A673 (cell line): ENCODE results near the gene SDHB. TPM values are rescaled to one million over a fixed set of nuclear protein-coding genes. Genes with fewer than 3 reads are reported as not detected.

ENCODE experiments used
- BruUV-seq: library from RNA; stranded (reverse); fragments of 400-500 nt; replicated peaks from 2 replicates; lab custom pipeline; 2021; lab: Mats Ljungman, UMichigan
- CTCF ChIA-PET: fragments of 300-600 bp; sonication (Branson Sonifier 250); formaldehyde crosslinking; loops from one replicate; lab custom pipeline; 2022; ENCODE audit warnings: antibody characterized with exemption; lab: Charles Lee
- POLR2A ChIA-PET: fragments of 300-600 bp; sonication (Branson Sonifier 250); formaldehyde crosslinking; loops from one replicate; lab custom pipeline; 2022; ENCODE audit warnings: antibody characterized with exemption; ENCODE audit not compliant: low non-redundant PET; lab: Charles Lee
- DNase-seq: peaks from one replicate; pipeline ENCODE4 v3.0.0-alpha.2; 2015; ENCODE audit warnings: low spot score
- H3K27ac ChIP-seq: fragments of 200-600 bp; sonication (generic); 2 replicates; pipeline ENCODE4 v1.5.1; 2016; ENCODE audit warnings: mixed run types, low read depth, mild to moderate bottlenecking, mixed read lengths, antibody characterized with exemption, low read length; ENCODE audit not compliant: poor library complexity, severe bottlenecking
- H3K27me3 ChIP-seq: fragments of 200-600 bp; sonication (generic); replicated peaks from 2 replicates; pipeline ENCODE4 v1.6.1; 2017; ENCODE audit warnings: mixed run types, low read depth, mild to moderate bottlenecking, mixed read lengths, antibody characterized with exemption, low read length; ENCODE audit not compliant: insufficient read depth, poor library complexity
- H3K36me3 ChIP-seq: fragments of 200-600 bp; sonication (generic); 2 replicates; pipeline ENCODE4 v1.6.1; 2016; ENCODE audit warnings: mixed run types, mild to moderate bottlenecking, mixed read lengths, antibody characterized with exemption, low read length; ENCODE audit not compliant: insufficient read depth, poor library complexity, severe bottlenecking
- H3K4me1 ChIP-seq: fragments of 200-600 bp; sonication (generic); 2 replicates; pipeline ENCODE4 v1.6.1; 2017; ENCODE audit warnings: mixed run types, mild to moderate bottlenecking, mixed read lengths, antibody characterized with exemption, low read length; ENCODE audit not compliant: insufficient read depth, poor library complexity, severe bottlenecking
- H3K4me3 ChIP-seq: fragments of 200-600 bp; sonication (generic); 2 replicates; pipeline ENCODE4 v1.5.1; 2016; ENCODE audit warnings: low read depth, mixed run types, mild to moderate bottlenecking, mixed read lengths, low read length; ENCODE audit not compliant: poor library complexity, severe bottlenecking
- H3K9me3 ChIP-seq: fragments of 200-600 bp; sonication (generic); 2 replicates; pipeline ENCODE4 v1.6.1; 2016; ENCODE audit warnings: mixed run types, low read depth, mild to moderate bottlenecking, mixed read lengths, antibody characterized with exemption, low read length; ENCODE audit not compliant: poor library complexity, severe bottlenecking
- EZH2 ChIP-seq: fragments of 200-600 bp; sonication (generic); IDR thresholded peaks from 2 replicates; pipeline ENCODE4 v1.6.1; 2017; ENCODE audit warnings: borderline replicate concordance, low read depth, mild to moderate bottlenecking, mixed read lengths, antibody characterized with exemption, low read length; ENCODE audit not compliant: poor library complexity, severe bottlenecking
- intact Hi-C: fragments of 100-400 bp; cut with micrococcal nuclease; formaldehyde crosslinking; loops from one replicate; pipeline ENCODE4 v1.10.0; 2022; ENCODE audit not compliant: unreplicated experiment
- total RNA-seq: library from RNA; stranded (reverse); gene quantifications from 2 replicates; pipeline ENCODE4 v1.2.3, GENCODE V29; 2021
- TF ChIP-seq, protein P1 (sequence below): fragments of 300-800, 200-600 bp; sonication (generic); conservative IDR thresholded peaks from 2 replicates; pipeline ENCODE4 v1.5.1; 2017; ENCODE audit warnings: low read depth, mild to moderate bottlenecking, antibody characterized with exemption, low read length, moderate library complexity, mixed read lengths

SDHB gene
- total RNA-seq, 1 experiment from 2014 or later: 208 TPM

GRCh38 chr1:16992675-16993074, 61.2 kb downstream of the SDHB start:
- no peak for DNase-seq
- POLR2A ChIA-PET: no interaction called here

DNA sequence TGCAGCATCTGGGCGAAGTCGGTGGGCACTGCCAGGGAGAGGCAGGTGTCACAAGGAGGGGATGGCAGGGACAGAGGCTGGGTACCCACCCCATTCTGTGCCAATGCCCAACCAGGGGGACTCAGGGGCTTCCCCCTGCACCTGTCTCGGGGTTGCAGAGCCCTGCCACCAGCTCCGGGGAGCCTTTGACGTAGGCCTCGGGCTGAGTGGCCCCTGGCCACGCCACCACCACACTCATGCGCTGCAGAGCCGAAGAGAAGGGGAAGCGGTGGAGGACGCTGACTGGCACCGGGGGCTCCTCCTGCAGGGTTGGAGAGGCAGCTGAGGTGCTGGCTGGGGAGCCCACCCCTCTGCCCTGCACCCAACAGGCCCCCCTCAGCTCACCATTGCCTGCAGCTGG, 61.7 kb downstream of the SDHB start:
- no peaks in the 10 kb centered on the region for H3K36me3 ChIP-seq
- no peak overlapping the region for H3K4me3 ChIP-seq
- ChIA-PET POLR2A (no interaction called here), CTCF (no interaction called here)
- BruUV-seq: no TSS peak
- TF ChIP-seq, protein P1, sequence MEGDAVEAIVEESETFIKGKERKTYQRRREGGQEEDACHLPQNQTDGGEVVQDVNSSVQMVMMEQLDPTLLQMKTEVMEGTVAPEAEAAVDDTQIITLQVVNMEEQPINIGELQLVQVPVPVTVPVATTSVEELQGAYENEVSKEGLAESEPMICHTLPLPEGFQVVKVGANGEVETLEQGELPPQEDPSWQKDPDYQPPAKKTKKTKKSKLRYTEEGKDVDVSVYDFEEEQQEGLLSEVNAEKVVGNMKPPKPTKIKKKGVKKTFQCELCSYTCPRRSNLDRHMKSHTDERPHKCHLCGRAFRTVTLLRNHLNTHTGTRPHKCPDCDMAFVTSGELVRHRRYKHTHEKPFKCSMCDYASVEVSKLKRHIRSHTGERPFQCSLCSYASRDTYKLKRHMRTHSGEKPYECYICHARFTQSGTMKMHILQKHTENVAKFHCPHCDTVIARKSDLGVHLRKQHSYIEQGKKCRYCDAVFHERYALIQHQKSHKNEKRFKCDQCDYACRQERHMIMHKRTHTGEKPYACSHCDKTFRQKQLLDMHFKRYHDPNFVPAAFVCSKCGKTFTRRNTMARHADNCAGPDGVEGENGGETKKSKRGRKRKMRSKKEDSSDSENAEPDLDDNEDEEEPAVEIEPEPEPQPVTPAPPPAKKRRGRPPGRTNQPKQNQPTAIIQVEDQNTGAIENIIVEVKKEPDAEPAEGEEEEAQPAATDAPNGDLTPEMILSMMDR: no peak
- TF ChIP-seq EZH2: no peak
- H3K4me1 ChIP-seq: no peaks in the 10 kb centered on the region
- H3K9me3 ChIP-seq: no peaks in the 10 kb centered on the region
- no peaks in the 10 kb centered on the region for H3K27me3 ChIP-seq
- no peak overlapping the region for H3K27ac ChIP-seq
- intact Hi-C loops: no loop called here
- DNase-seq: no peak

More at GRCh38 chr1:16992675-16993074, 61.2 kb downstream of the SDHB start:
- Histone ChIP-seq H3K4me3 (no peak overlapping the region), H3K36me3 (no peaks in the 10 kb centered on the region), H3K27me3 (no peaks in the 10 kb centered on the region), H3K9me3 (no peaks in the 10 kb centered on the region), H3K27ac (no peak overlapping the region), H3K4me1 (no peaks in the 10 kb centered on the region)
- TF ChIP-seq EZH2: no peak
- CTCF ChIA-PET: no interaction called here
- intact Hi-C loops: no loop called here
- BruUV-seq: no TSS peak

GRCh38 chr1:16991571-16991970, 62.3 kb downstream of the SDHB start:
- no peaks in the 10 kb centered on the region for H3K4me1 ChIP-seq
- DNase-seq: no peak
- no peaks in the 10 kb centered on the region for H3K9me3 ChIP-seq
- no peak overlapping the region for H3K27ac ChIP-seq
- no peak for TF ChIP-seq EZH2
- TF ChIP-seq, protein P1: no peak
- ChIA-PET CTCF (no interaction called here), POLR2A (no interaction called here)
- H3K36me3 ChIP-seq: no peaks in the 10 kb centered on the region
- no peaks in the 10 kb centered on the region for H3K27me3 ChIP-seq
- H3K4me3 ChIP-seq: no peak overlapping the region
- intact Hi-C loops: no loop called here
- no TSS peak for BruUV-seq

DNA sequence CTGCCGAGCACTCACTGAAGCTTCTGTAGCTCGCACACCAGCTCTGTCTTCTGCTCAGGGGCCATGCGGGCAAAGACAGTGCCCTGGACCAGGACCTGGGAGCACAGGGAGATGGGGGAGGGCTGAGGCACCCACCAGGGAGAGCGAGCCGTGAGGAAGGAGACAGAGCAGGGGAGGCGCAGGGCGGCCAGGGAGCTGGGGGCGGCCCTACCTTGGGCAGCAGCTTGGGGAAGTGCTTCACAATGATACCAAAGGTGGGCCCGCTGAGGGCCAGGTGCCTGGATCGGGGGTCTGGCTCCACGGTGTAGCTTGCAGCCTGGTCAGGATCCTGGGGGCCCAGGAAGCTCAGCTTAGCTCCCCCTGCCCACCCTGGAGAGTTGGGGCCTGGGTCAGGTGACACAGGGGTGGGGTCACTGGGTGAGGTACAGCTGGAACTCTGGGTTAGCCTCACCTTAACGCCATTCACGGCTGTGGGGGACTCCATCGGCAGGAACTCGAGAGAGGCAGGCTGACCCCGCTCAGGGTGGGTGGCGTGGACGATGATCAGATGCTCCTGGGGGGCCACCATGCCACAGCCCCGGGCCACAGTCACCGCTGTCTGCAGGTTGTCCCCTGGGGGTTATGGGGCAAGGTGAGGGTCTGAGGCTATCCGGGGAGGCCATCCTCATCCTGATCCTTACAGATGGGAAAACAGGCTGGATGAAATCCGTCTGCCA, 64.0 kb downstream of the SDHB start:
- Histone ChIP-seq H3K4me3 (no peak overlapping the region), H3K27me3 (no peaks in the 10 kb centered on the region), H3K36me3 (no peaks in the 10 kb centered on the region), H3K27ac (no peak overlapping the region), H3K9me3 (no peaks in the 10 kb centered on the region), H3K4me1 (no peaks in the 10 kb centered on the region)
- ChIA-PET POLR2A (no interaction called here), CTCF (no interaction called here)
- intact Hi-C loops: no loop called here
- no TSS peak for BruUV-seq
- DNase-seq: no peak
- no peak for TF ChIP-seq EZH2
- TF ChIP-seq, protein P1: no peak
